Measurements from ENCODE around the gene PARP4. TPM values are rescaled to one million over a fixed set of nuclear protein-coding genes. Genes with fewer than 3 reads are reported as not detected.

Gene PARP4
- total and polyA plus RNA-seq, 2 donors (not counting 1 experiment from before 2014, with no cell fraction given), result 22.2 to 88.8 TPM

DNA sequence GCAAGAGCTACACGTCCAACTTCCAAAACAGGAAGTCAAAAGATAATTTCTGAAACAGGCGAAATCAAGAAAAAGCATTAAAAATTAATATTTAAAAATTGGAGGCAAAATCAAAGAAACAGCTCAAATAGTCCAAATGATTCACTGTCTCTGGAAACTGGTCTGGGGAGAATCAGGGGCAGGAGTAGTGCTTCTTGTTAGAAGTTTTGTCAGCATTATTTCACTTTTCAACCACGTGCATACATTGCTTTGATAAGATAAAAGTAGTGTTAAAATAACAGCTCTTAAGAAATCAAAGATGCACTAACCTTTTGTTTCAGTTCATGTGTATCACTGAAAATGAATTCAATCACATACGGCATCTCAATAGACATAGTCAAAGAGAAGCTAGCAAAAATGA is 53.8 kb downstream of the PARP4 start:
- H3K4me3 ChIP-seq (ENCODE audit: control extremely low read depth in 1 of 5, extremely low read depth in 1 of 5, insufficient read depth in 1 of 5, low read depth in 2 of 5, low read length in 4 of 5), result no peak overlapping the region
- no peak overlapping the region for H3K4me2 ChIP-seq (replicated peaks; ENCODE audit: low read depth, low read length, poor library complexity, severe bottlenecking)
- H3K4me1 Mint-ChIP-seq, result no peaks in the 10 kb centered on the region
- WGBS (ENCODE audit: insufficient coverage), result no CpG with 5 or more reads among the region's 4 CpGs
- ChIA-PET CTCF (no interaction called here), POLR2A (no interaction called here)
- intact Hi-C loops (cut with micrococcal nuclease), result no loop called here
- no peaks in the 10 kb centered on the region for H3K27me3 Mint-ChIP-seq
- TF ChIP-seq EZH2 (IDR thresholded peaks at IDR 0.05; ENCODE audit: borderline replicate concordance, insufficient read depth, low read depth, low read length, poor library complexity, severe bottlenecking) (no peak), CTCF (IDR thresholded peaks at IDR 0.05) (no peak)
- no peak overlapping the region for H3K9ac ChIP-seq (ENCODE audit: low read length)
- no peak overlapping the region for H3K4me3 Mint-ChIP-seq
- no peak overlapping the region for H2AFZ ChIP-seq (ENCODE audit: insufficient read depth, low read depth, low read length, poor library complexity, severe bottlenecking)
- no peaks in the 10 kb centered on the region for H3K9me3 ChIP-seq (ENCODE audit: control extremely low read depth in 1 of 3, control insufficient read depth in 2 of 3, insufficient read depth in 1 of 3, low read length in 2 of 3)
- ATAC-seq (ENCODE audit: low read depth), result no peak
- H3K36me3 ChIP-seq (replicated peaks in 1 of 2; ENCODE audit: control extremely low read depth in 1 of 2, control insufficient read depth in 1 of 2, extremely low read depth in 1 of 2, insufficient read depth in 2 of 2, low read length in 1 of 2), result peaks cover 7 to 63% of the 10 kb centered on the region in 2 experiments
- H3K9me3 Mint-ChIP-seq (ENCODE audit: insufficient read depth), result no peaks in the 10 kb centered on the region
- H3K79me2 ChIP-seq (ENCODE audit: control insufficient read depth, insufficient read depth, low read length), result no peaks in the 10 kb centered on the region
- H3K27me3 ChIP-seq (replicated peaks in 1 of 4; ENCODE audit: control extremely low read depth in 1 of 4, control insufficient read depth in 3 of 4, insufficient read depth in 4 of 4, low read length in 3 of 4), result no peaks in the 10 kb centered on the region
- no peak overlapping the region for H3K27ac Mint-ChIP-seq
- H4K20me1 ChIP-seq (ENCODE audit: control insufficient read depth, insufficient read depth, low read length, poor library complexity, severe bottlenecking), result no peaks in the 10 kb centered on the region
- DNase-seq, result no peak
- H3K4me1 ChIP-seq (ENCODE audit: control insufficient read depth in 2 of 2, insufficient read depth in 2 of 2, low read length in 2 of 2), result no peaks in the 10 kb centered on the region
- H3K27ac ChIP-seq (ENCODE audit: low read length in 2 of 2), result no peak overlapping the region

DNA sequence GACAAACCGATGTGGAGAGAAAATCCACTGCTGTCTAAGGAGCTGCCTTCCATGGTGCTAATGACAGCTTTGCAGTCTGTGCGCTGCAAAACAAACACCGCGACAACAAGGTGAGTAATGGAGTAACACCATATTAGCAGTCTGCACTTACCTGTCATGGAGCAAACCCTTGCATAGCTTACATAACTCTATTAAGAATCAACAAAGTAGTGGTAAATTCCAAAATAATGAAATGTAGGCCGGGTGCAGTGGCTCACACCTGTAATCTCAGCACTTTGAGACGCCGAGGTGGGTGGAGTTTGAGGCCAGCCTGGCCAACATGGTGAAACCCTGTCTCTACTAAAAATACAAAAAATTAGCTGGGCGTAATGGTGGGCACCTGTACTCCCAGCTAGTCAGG is 56.2 kb downstream of the PARP4 start:
- Mint-ChIP-seq H3K27me3 (no peaks in the 10 kb centered on the region), H3K27ac (no peak overlapping the region), H3K4me1 (no peaks in the 10 kb centered on the region), H3K9me3 (ENCODE audit: insufficient read depth) (no peaks in the 10 kb centered on the region), H3K4me3 (no peak overlapping the region)
- Histone ChIP-seq H3K9ac (ENCODE audit: low read length) (no peak overlapping the region), H3K4me3 (ENCODE audit: control extremely low read depth in 1 of 5, extremely low read depth in 1 of 5, insufficient read depth in 1 of 5, low read depth in 2 of 5, low read length in 4 of 5) (no peak overlapping the region), H3K27ac (ENCODE audit: low read length in 2 of 2) (no peak overlapping the region), H2AFZ (ENCODE audit: insufficient read depth, low read depth, low read length, poor library complexity, severe bottlenecking) (no peak overlapping the region), H3K4me1 (ENCODE audit: control insufficient read depth in 2 of 2, insufficient read depth in 2 of 2, low read length in 2 of 2) (no peaks in the 10 kb centered on the region), H3K9me3 (ENCODE audit: control extremely low read depth in 1 of 3, control insufficient read depth in 2 of 3, insufficient read depth in 1 of 3, low read length in 2 of 3) (no peaks in the 10 kb centered on the region), H3K27me3 (replicated peaks in 1 of 4; ENCODE audit: control extremely low read depth in 1 of 4, control insufficient read depth in 3 of 4, insufficient read depth in 4 of 4, low read length in 3 of 4) (no peaks in the 10 kb centered on the region), H3K36me3 (replicated peaks in 1 of 2; ENCODE audit: control extremely low read depth in 1 of 2, control insufficient read depth in 1 of 2, extremely low read depth in 1 of 2, insufficient read depth in 2 of 2, low read length in 1 of 2) (peaks cover 16 to 69% of the 10 kb centered on the region in 2 experiments), H4K20me1 (ENCODE audit: control insufficient read depth, insufficient read depth, low read length, poor library complexity, severe bottlenecking) (no peaks in the 10 kb centered on the region), H3K79me2 (ENCODE audit: control insufficient read depth, insufficient read depth, low read length) (no peaks in the 10 kb centered on the region), H3K4me2 (replicated peaks; ENCODE audit: low read depth, low read length, poor library complexity, severe bottlenecking) (no peak overlapping the region)
- TF ChIP-seq EZH2 (IDR thresholded peaks at IDR 0.05; ENCODE audit: borderline replicate concordance, insufficient read depth, low read depth, low read length, poor library complexity, severe bottlenecking) (no peak), CTCF (IDR thresholded peaks at IDR 0.05) (no peak)
- no peak for ATAC-seq (ENCODE audit: low read depth)
- DNase-seq, result no peak
- WGBS (ENCODE audit: insufficient coverage), result 100% methylated on average over 5 of the region's 8 CpGs
- POLR2A ChIA-PET, result no interaction called here
- CTCF ChIA-PET, result interaction anchor here (1.3 kb wide), 1 partner anchor 23 kb away, joined by 3 read pairs; no protein-coding TSS in a partner anchor
- intact Hi-C loops (cut with micrococcal nuclease), result no loop called here
